ENCODE data around the gene PDXK. TPM values are rescaled to one million over a fixed set of nuclear protein-coding genes. Genes with fewer than 3 reads are reported as not detected.
A peak's percentile ranks its signal among the peaks of the same experiment; 100 is the strongest.

The PDXK gene
- total RNA-seq, 1 experiment from 2014 or later, result 210 TPM

GRCh38 chr21:43686811-43687565 is 31.9 kb upstream of the PDXK start:
- Mint-ChIP-seq H3K36me3 (ENCODE audit: insufficient read depth, unreplicated experiment) (peaks cover 88% of the 10 kb centered on the region), H3K27ac (ENCODE audit: low read depth, unreplicated experiment) (no peak overlapping the region)
- CTCF ChIA-PET, result no interaction called here

GRCh38 chr21:43687566-43688399 is 31.1 kb upstream of the PDXK start:
- Mint-ChIP-seq H3K36me3 (ENCODE audit: insufficient read depth, unreplicated experiment) (peaks cover 87% of the 10 kb centered on the region), H3K4me3 (ENCODE audit: unreplicated experiment) (no peak overlapping the region), H3K27me3 (ENCODE audit: insufficient read depth, unreplicated experiment) (no peaks in the 10 kb centered on the region), H3K9me3 (ENCODE audit: unreplicated experiment) (no peaks in the 10 kb centered on the region), H3K27ac (ENCODE audit: low read depth, unreplicated experiment) (peak overlapping the region; percentile 80), H3K4me1 (ENCODE audit: insufficient read depth, unreplicated experiment) (no peaks in the 10 kb centered on the region)
- no peak for DNase-seq (ENCODE audit: unreplicated experiment)
- intact Hi-C loops (cut with micrococcal nuclease), result no loop called here
- ChIA-PET CTCF (interaction anchor here (0.5 kb wide), 1 partner anchor 257 kb away, joined by 3 read pairs; no protein-coding TSS in a partner anchor), POLR2A (interaction anchor here (1.4 kb wide), 1 partner anchor 12 kb away, joined by 3 read pairs; no protein-coding TSS in a partner anchor)
- TF ChIP-seq CTCF (IDR thresholded peaks at IDR 0.05; ENCODE audit: unreplicated experiment), result no peak
- TSS peak; percentile 70 for BruUV-seq (replicated peaks)

More at GRCh38 chr21:43686811-43687565, 31.9 kb upstream of the PDXK start:
- Mint-ChIP-seq H3K9me3 (ENCODE audit: unreplicated experiment) (no peaks in the 10 kb centered on the region), H3K4me1 (ENCODE audit: insufficient read depth, unreplicated experiment) (no peaks in the 10 kb centered on the region), H3K4me3 (ENCODE audit: unreplicated experiment) (no peak overlapping the region), H3K27me3 (ENCODE audit: insufficient read depth, unreplicated experiment) (no peaks in the 10 kb centered on the region)
- no peak for DNase-seq (ENCODE audit: unreplicated experiment)
- TF ChIP-seq CTCF (IDR thresholded peaks at IDR 0.05; ENCODE audit: unreplicated experiment), result no peak
- no TSS peak for BruUV-seq (replicated peaks)
- intact Hi-C loops (cut with micrococcal nuclease), result no loop called here
- POLR2A ChIA-PET, result interaction anchor here (0.9 to 1.4 kb wide), 2 partner anchors 11 to 20 kb away, joined by 3 read pairs; no protein-coding TSS in a partner anchor

GRCh38 chr21:43688906-43689305 is 30.0 kb upstream of the PDXK start:
- no peaks in the 10 kb centered on the region for H3K27me3 Mint-ChIP-seq (ENCODE audit: insufficient read depth, unreplicated experiment)
- H3K4me1 Mint-ChIP-seq (ENCODE audit: insufficient read depth, unreplicated experiment), result no peaks in the 10 kb centered on the region
- H3K36me3 Mint-ChIP-seq (ENCODE audit: insufficient read depth, unreplicated experiment), result peaks cover 87% of the 10 kb centered on the region
- no peak overlapping the region for H3K4me3 Mint-ChIP-seq (ENCODE audit: unreplicated experiment)
- no peak for TF ChIP-seq CTCF (IDR thresholded peaks at IDR 0.05; ENCODE audit: unreplicated experiment)
- no peak for DNase-seq (ENCODE audit: unreplicated experiment)
- ChIA-PET POLR2A (no interaction called here), CTCF (no interaction called here)
- intact Hi-C loops (cut with micrococcal nuclease), result no loop called here
- H3K9me3 Mint-ChIP-seq (ENCODE audit: unreplicated experiment), result no peaks in the 10 kb centered on the region
- peak overlapping the region; percentile 80 for H3K27ac Mint-ChIP-seq (ENCODE audit: low read depth, unreplicated experiment)
- no TSS peak for BruUV-seq (replicated peaks)
